PC-3 (cell line): Measurements from ENCODE around the gene DBH.

Experiments
- EZH2 ChIP-seq: fragments of 300-600 bp; sonication (generic); IDR thresholded peaks from one replicate; pipeline ENCODE4 v1.6.1; 2017; ENCODE audit warnings: antibody characterized with exemption, mild to moderate bottlenecking, low read length; ENCODE audit not compliant: unreplicated experiment
- TF ChIP-seq, protein P1 (sequence below): fragments of 300-600 bp; sonication (generic); conservative IDR thresholded peaks from 2 replicates; pipeline ENCODE4 v1.5.1; 2017; ENCODE audit warnings: antibody characterized with exemption, low read depth, mild to moderate bottlenecking, low read length

DNA sequence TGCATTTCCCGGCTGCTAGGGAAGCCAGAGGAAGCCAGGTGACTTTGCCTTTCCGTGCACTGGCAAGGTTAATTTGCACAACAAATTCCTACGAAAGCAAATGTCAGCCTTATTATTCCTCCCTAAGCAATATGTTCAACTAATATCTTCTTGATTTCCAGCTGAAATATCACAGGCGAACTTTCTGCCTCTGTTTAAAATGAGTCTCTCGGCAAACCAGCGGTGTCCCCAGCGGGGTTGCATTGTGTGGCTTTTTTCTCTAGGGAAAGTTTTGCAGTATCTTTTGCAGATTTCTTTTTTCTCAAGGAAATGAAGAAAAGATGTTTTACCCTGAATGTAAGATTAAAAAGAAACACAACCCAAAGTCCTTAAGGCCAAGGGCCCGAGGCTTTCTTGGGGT is 1.9 kb downstream of the DBH start:
- TF ChIP-seq, protein P1, sequence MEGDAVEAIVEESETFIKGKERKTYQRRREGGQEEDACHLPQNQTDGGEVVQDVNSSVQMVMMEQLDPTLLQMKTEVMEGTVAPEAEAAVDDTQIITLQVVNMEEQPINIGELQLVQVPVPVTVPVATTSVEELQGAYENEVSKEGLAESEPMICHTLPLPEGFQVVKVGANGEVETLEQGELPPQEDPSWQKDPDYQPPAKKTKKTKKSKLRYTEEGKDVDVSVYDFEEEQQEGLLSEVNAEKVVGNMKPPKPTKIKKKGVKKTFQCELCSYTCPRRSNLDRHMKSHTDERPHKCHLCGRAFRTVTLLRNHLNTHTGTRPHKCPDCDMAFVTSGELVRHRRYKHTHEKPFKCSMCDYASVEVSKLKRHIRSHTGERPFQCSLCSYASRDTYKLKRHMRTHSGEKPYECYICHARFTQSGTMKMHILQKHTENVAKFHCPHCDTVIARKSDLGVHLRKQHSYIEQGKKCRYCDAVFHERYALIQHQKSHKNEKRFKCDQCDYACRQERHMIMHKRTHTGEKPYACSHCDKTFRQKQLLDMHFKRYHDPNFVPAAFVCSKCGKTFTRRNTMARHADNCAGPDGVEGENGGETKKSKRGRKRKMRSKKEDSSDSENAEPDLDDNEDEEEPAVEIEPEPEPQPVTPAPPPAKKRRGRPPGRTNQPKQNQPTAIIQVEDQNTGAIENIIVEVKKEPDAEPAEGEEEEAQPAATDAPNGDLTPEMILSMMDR = no peak
- no peak for TF ChIP-seq EZH2
